Esophagus muscularis mucosa (tissue), 3 donors: ENCODE measurements around the gene THAP4.

ENCODE experiments used
- POLR2A ChIP-seq: fragments of 450-650 bp; IDR thresholded peaks from one replicate; pipeline ENCODE4 v1.6.1; 2017; ENCODE audit warnings: antibody characterized with exemption, moderate library complexity, mild to moderate bottlenecking, low read depth
- TF ChIP-seq, protein P1 (sequence below), 3 experiments: fragments of 200-600 bp in 2 of 3; fragments of 450-650 bp in 1 of 3; sonication (generic) in 2 of 3; IDR thresholded peaks; one replicate each; pipeline ENCODE4 v1.5.1; 2017 to 2019; ENCODE audit warnings: antibody characterized with exemption in 3 of 3, mild to moderate bottlenecking in 2 of 3, moderate library complexity in 1 of 3

GRCh38 chr2:241613017-241613780 is 23.8 kb downstream of the THAP4 start:
- TF ChIP-seq, protein P1, sequence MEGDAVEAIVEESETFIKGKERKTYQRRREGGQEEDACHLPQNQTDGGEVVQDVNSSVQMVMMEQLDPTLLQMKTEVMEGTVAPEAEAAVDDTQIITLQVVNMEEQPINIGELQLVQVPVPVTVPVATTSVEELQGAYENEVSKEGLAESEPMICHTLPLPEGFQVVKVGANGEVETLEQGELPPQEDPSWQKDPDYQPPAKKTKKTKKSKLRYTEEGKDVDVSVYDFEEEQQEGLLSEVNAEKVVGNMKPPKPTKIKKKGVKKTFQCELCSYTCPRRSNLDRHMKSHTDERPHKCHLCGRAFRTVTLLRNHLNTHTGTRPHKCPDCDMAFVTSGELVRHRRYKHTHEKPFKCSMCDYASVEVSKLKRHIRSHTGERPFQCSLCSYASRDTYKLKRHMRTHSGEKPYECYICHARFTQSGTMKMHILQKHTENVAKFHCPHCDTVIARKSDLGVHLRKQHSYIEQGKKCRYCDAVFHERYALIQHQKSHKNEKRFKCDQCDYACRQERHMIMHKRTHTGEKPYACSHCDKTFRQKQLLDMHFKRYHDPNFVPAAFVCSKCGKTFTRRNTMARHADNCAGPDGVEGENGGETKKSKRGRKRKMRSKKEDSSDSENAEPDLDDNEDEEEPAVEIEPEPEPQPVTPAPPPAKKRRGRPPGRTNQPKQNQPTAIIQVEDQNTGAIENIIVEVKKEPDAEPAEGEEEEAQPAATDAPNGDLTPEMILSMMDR (IDR thresholded peaks at IDR 0.05): no peak
- TF ChIP-seq POLR2A: no peak
